ENCODE results near the gene GPR137B. TPM values are rescaled to one million over a fixed set of nuclear protein-coding genes. Genes with fewer than 3 reads are reported as not detected.

GPR137B gene
- total and polyA plus RNA-seq, 10 donors, result 5.2 to 54.8 (median 37.6) TPM

GRCh38 chr1:236143104-236143948 is 987 bp downstream of the GPR137B start:
- H3K27me3 ChIP-seq (replicated peaks in 1 of 7), result peaks cover 0 to 39% (median 14%) of the 10 kb centered on the region in 7 donors
- 16 to 19% (median 18%) methylated on average over 30 to 39 of the region's 39 CpGs for WGBS, 5 donors
- H3K4me3 ChIP-seq, result peak overlapping the region; percentile 48 to 94 (median 76)
- H3K9me3 ChIP-seq, result no peaks in the 10 kb centered on the region
- intact Hi-C loops (cut with DNase I; ENCODE audit: low total_unique reads), result loop anchor here (10.0 kb wide), 1 partner anchor 141 kb away; the partner anchor contains the start of gene ERO1B
- H3K36me3 ChIP-seq, result no peaks in the 10 kb centered on the region
- H3K4me1 ChIP-seq, result peaks cover 8 to 68% (median 35%) of the 10 kb centered on the region in 6 donors
- DNase-seq, result peak; percentile 82
- TF ChIP-seq POLR2AphosphoS5 (IDR thresholded peaks at IDR 0.05) (peak in 1 of 3 donors; percentile 29), POLR2A (IDR thresholded peaks at IDR 0.05) (no peak)
- H3K27ac ChIP-seq, result peak overlapping the region in 7 of 8 donors; percentile 46 to 83 (median 78)

- TF ChIP-seq POLR2AphosphoS5 (IDR thresholded peaks at IDR 0.05) (no peak), CTCF (IDR thresholded peaks at IDR 0.05 in 8 of 11, conservative IDR thresholded peaks at IDR 0.05 in 3 of 11) (no peak), POLR2A (IDR thresholded peaks at IDR 0.05) (no peak)
These were observed 1.7 kb downstream of the GPR137B start for GRCh38 chr1:236144033-236144432.

GRCh38 chr1:236144446-236145150 is 2.3 kb downstream of the GPR137B start:
- TF ChIP-seq POLR2AphosphoS5 (IDR thresholded peaks at IDR 0.05) (peak in 1 of 3 donors; percentile 17), POLR2A (IDR thresholded peaks at IDR 0.05) (no peak)
- peaks cover 8 to 81% (median 40%) of the 10 kb centered on the region in 6 donors for H3K4me1 ChIP-seq
- peaks cover 0 to 36% (median 14%) of the 10 kb centered on the region in 7 donors for H3K27me3 ChIP-seq (replicated peaks in 1 of 7)
- H3K27ac ChIP-seq, result peak overlapping the region in 4 of 8 donors; percentile 37 to 82 (median 72)
- no peak for DNase-seq
- no peaks in the 10 kb centered on the region for H3K36me3 ChIP-seq
- intact Hi-C loops (cut with DNase I; ENCODE audit: low total_unique reads), result loop anchor here (10.0 kb wide), 1 partner anchor 140 kb away; the partner anchor contains the start of gene ERO1B
- H3K9me3 ChIP-seq, result no peaks in the 10 kb centered on the region
- H3K4me3 ChIP-seq, result peak overlapping the region in 7 of 8 donors; percentile 4 to 94 (median 75)
- 68 to 86% (median 80%) methylated on average over 11 to 12 of the region's 12 CpGs for WGBS, 5 donors

More at GRCh38 chr1:236144033-236144432, 1.7 kb downstream of the GPR137B start:
- Histone ChIP-seq H3K4me1 (peaks cover 8 to 75% (median 37%) of the 10 kb centered on the region in 6 donors), H3K36me3 (no peaks in the 10 kb centered on the region), H3K27me3 (replicated peaks in 1 of 7) (peaks cover 0 to 39% (median 14%) of the 10 kb centered on the region in 7 donors), H3K9me3 (no peaks in the 10 kb centered on the region), H3K27ac (peak overlapping the region in 4 of 8 donors; percentile 22 to 82 (median 72)), H3K4me3 (peak overlapping the region in 7 of 8 donors; percentile 11 to 94 (median 78))
- intact Hi-C loops (cut with DNase I; ENCODE audit: low total_unique reads), result loop anchor here (10.0 kb wide), 1 partner anchor 141 kb away; the partner anchor contains the start of gene ERO1B
- DNase-seq, result no peak
- WGBS, 5 donors, result 76 to 93% (median 86%) methylated on average over 14 of the region's 14 CpGs

GRCh38 chr1:236147068-236147467 is 4.7 kb downstream of the GPR137B start:
- 86 to 91% (median 90%) methylated on average over 10 of the region's 10 CpGs for WGBS, 5 donors
- H3K9me3 ChIP-seq, result no peaks in the 10 kb centered on the region
- peaks cover 0 to 12% (median 0%) of the 10 kb centered on the region in 7 donors for H3K27me3 ChIP-seq (replicated peaks in 1 of 7)
- peaks cover 8 to 84% (median 35%) of the 10 kb centered on the region in 6 donors for H3K4me1 ChIP-seq
- intact Hi-C loops (cut with DNase I; ENCODE audit: low total_unique reads), result loop anchor here (10.0 kb wide), 1 partner anchor 138 kb away; the partner anchor contains the start of gene ERO1B
- TF ChIP-seq POLR2A (IDR thresholded peaks at IDR 0.05) (no peak), POLR2AphosphoS5 (IDR thresholded peaks at IDR 0.05) (no peak), CTCF (IDR thresholded peaks at IDR 0.05 in 8 of 11, conservative IDR thresholded peaks at IDR 0.05 in 3 of 11) (no peak)
- DNase-seq, result no peak
- H3K36me3 ChIP-seq, result no peaks in the 10 kb centered on the region
- H3K27ac ChIP-seq, result peak overlapping the region in 1 of 8 donors; percentile 37
- H3K4me3 ChIP-seq, result no peak overlapping the region
